A549 treated with ZK216348 at 1 μM for 4 hours (cell line): ENCODE results near the gene S100PBP. TPM values are rescaled to one million over a fixed set of nuclear protein-coding genes. Genes with fewer than 3 reads are reported as not detected.

Experiments
- total RNA-seq: library from RNA; stranded (reverse); fragments of 200-300 nt; extraction: Qiagen RNA extraction; gene quantifications from 5 replicates; pipeline ENCODE4 v1.2.3, GENCODE V29; 2022; ENCODE audit warnings: low read depth

S100PBP gene
- 11.0 to 18.6 TPM (median 15.3 TPM) in 5 replicates for total RNA-seq

DNA sequence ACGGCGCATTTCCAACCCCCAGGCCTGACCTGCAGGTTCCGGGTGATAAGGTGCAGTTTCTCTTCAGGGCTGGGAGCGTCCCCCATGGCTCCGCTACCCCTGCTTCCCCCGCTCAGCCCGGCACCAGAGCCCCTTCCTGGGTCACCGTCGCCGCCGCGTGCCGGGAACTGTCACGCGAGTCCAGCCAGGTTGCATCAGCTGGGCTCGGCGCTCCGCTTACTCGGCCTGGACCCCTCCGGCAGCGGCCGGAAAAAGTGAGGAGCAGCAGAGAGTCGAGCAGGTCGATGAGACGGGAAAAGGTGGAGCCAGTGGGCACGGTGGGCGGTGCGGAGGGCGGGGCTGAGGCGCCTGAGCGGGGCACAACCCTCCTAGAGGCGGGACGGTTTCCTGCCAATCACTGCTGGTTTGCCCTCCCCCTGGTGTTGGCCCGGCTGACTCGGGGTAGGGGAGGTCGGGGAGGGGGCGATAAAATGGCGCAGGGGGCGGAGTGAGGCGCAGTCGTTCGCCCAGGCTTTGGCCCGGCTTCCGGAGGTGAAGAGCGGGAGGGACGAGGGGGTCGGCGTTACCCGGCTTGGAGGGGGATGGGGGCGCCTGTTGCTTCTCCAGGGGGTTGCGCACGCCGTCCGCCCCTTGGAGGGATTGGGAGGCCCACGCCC, at the start of gene S100PBP, which contains the start of gene YARS1:
Gene S100PBP, plus strand, starts transcription at position 495 of the 656 bp plus-strand sequence. CDS start 8,447 bp downstream, outside the sequence.
Gene YARS1, minus strand, starts transcription at position 200 of the 656 bp plus-strand sequence. Its CDS starts 114 bp downstream, at position 86.

DNA sequence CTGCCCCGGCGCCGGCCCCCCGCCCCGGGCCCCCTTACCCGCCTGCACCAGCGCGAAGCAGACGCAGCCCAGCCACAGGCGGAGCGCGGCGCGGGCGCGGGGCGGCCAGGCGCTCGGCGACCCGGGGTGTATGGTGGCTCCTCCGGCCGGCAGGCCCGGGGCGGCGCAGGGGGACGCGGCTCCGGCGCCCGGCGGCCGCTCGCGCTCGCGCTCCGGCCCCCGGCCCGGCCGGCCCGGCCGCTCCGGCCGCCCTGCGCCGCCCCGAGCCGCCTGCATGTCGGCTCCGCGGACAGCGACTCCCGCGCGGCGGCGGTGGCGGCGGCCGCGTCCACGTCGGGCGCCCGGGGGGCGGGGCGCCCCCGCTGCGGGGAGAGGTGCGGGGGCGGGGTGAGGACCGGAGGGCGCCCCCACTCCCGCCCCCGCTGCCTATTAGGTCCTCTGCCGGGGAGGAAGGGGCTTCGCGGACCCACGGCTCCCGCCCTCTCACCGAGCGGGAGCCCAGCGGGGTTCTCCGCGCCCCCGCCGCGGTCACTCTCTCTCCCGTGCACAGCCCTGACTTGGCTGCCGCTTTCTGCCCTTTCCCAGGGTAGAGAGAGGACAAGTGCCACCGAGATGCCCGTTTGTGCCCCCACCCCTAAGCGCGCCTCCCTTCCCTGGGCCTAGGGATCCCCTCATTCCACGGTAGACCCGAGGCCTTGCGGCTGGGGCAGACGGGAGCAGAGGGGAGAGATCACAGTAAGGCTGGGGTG, 53.3 kb downstream of the S100PBP start, which contains the start of gene FNDC5:
Gene FNDC5, minus strand, starts transcription at position 298 of the 749 bp plus-strand sequence.

DNA sequence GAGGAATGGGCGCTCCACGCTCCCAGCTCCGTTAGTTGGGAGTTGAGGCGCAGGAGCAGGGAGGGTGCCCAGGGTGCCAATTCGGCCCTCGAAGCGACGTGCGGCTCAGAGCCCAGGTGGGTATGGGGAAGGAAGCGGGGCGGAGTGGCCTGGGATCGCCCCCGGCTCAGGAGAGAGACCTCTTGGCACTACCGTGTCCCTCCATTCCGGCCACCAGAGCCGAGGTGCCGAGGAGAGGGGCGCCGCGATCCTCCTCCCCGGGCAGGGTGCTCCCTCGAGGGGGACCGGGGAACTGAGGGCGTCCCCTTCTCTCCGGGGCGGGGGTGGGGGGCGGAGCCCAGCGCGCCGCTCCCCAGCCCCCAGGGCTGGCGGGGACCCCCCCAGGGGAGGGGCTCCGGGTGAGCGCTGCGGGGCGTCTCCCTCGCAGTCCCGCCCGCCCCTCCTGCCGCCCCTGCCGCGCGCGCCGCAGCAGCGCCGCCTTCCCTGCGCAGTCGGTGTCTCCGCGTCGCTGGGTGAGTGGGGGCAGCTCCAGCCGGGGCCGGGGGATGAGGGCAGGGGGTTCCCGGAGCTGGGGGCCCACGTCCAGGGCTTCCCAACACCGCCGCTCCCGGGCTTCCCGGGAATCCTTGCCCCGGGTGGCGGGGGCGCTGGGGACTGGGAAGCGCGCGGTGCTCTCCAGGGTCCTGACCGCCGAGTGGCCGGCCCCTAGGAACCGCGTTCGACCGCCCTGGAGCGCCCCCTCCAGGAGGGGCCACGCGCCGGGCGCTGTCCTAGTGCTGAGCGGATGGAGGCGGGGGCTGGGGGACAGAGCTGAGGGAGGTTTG, 68.8 kb downstream of the S100PBP start, which contains the start of gene HPCA:
Gene HPCA, plus strand, starts transcription at position 488 of the 824 bp plus-strand sequence. CDS start 2,408 bp downstream, outside the sequence.

DNA sequence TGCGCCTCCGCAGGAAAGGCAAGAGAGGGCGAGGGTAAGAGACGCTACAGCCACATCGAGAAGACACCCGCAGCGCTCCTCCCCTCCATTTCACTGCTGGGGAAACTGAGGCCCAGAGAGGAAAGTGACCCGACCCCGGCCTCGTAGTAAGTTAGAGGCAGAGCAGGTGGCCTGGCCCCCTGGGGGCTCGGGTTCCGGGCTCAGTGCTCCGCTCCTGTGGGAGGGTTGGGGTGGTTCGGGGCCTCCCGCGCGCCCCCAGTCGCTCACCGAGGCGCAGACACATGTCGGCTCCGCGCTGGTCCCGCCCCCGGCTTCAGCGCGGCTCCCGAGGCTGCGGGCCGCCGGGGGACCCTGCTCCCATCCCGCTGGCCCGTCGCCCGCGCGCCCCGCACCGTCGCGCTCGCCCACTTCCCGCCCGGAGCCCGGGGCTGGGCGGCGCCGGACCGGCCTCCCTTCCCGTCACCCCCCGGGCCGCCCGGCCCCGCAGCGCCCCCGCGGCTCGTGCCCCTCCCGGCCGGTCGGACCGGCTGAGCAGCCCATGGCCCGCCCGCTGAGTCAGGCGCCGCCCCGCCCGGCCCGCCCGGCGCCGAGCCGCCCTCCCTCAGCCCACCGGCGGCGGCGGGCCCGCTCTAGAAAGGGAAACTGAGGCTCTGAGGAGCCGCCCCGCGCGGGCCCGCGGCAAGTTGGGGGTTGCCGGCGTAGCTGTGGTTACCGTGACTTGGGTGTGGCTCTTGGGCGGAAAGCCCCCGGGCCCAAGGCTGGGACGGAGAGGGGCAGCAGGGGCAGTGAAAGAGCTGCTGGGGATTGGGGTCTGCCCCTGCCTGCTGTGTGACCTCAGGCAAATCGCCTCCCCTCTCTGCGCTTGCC, 83.7 kb downstream of the S100PBP start, which contains the start of gene TMEM54:
Gene TMEM54, minus strand, starts transcription at position 434 of the 867 bp plus-strand sequence. Its CDS starts 151 bp downstream, at position 283.

Other genes with a start within 250 kb of the S100PBP start
- 35.6 to 68.4 TPM (median 36.5 TPM) in 5 replicates for gene ZBTB8OS, start 167.1 kb upstream of the S100PBP start, total RNA-seq
- gene RBBP4, start 166.4 kb upstream of the S100PBP start, total RNA-seq: 64.9 to 87.5 TPM (median 75.0 TPM) in 5 replicates
- gene SYNC, start 114.9 kb upstream of the S100PBP start, total RNA-seq: 10.7 to 18.5 TPM (median 13.9 TPM) in 5 replicates
- gene YARS1, start 295 bp upstream of the S100PBP start, total RNA-seq: 59.4 to 95.9 TPM (median 72.9 TPM) in 5 replicates
- 0.23 to 1.1 TPM (median 0.39 TPM) in 5 replicates for gene FNDC5, start 53.3 kb downstream of the S100PBP start, total RNA-seq
- gene HPCA, start 68.8 kb downstream of the S100PBP start, total RNA-seq: 0.25 to 0.42 TPM (median 0.33 TPM) in 5 replicates
- 18.7 to 46.8 TPM (median 46.0 TPM) in 5 replicates for gene TMEM54, start 83.7 kb downstream of the S100PBP start, total RNA-seq
- 17.1 to 23.6 TPM (median 20.6 TPM) in 5 replicates for gene RNF19B, start 147.2 kb downstream of the S100PBP start, total RNA-seq
- gene AK2, start 219.2 kb downstream of the S100PBP start, total RNA-seq: 138 to 155 TPM (median 152 TPM) in 5 replicates